KMS-11 (cell line): Measurements from ENCODE around the gene PTH1R.

Source experiments
- H2AFZ ChIP-seq: fragments of 200-600 bp; sonication (generic); 2 replicates; pipeline ENCODE4 v1.6.1; 2016; ENCODE audit warnings: antibody characterized with exemption, mixed run types, low read depth
- H3K27ac ChIP-seq: fragments of 200-600 bp; sonication (generic); 2 replicates; pipeline ENCODE4 v1.6.1; 2016; ENCODE audit warnings: mild to moderate bottlenecking, mixed run types
- H3K27me3 ChIP-seq: fragments of 200-600 bp; sonication (generic); 2 replicates; pipeline ENCODE4 v1.6.1; 2017; ENCODE audit warnings: mild to moderate bottlenecking, low read depth, mixed run types, moderate library complexity; ENCODE audit not compliant: insufficient read depth
- H3K36me3 ChIP-seq: fragments of 200-600 bp; sonication (generic); 2 replicates; pipeline ENCODE4 v1.6.1; 2017; ENCODE audit warnings: mild to moderate bottlenecking, mixed run types; ENCODE audit not compliant: insufficient read depth
- H3K4me1 ChIP-seq: fragments of 200-600 bp; sonication (generic); 2 replicates; pipeline ENCODE4 v1.6.1; 2016; ENCODE audit warnings: mild to moderate bottlenecking, low read depth, mixed run types; ENCODE audit not compliant: poor library complexity, severe bottlenecking
- H3K4me2 ChIP-seq: fragments of 200-600 bp; sonication (generic); 2 replicates; pipeline ENCODE4 v1.7.0; 2016; ENCODE audit warnings: mild to moderate bottlenecking, mixed run types
- H3K4me3 ChIP-seq: fragments of 200-600 bp; sonication (generic); IDR thresholded peaks from 2 replicates; pipeline ENCODE4 v1.6.1; 2017; ENCODE audit warnings: low read depth, low read length, mixed read lengths; ENCODE audit not compliant: insufficient read depth
- H3K79me2 ChIP-seq: fragments of 200-600 bp; sonication (generic); 2 replicates; pipeline ENCODE4 v1.6.1; 2016; ENCODE audit warnings: low read depth, mixed run types; ENCODE audit not compliant: insufficient read depth
- H3K9ac ChIP-seq: fragments of 200-600 bp; sonication (generic); 2 replicates; pipeline ENCODE4 v1.6.1; 2016; ENCODE audit warnings: mild to moderate bottlenecking, mixed run types
- H4K20me1 ChIP-seq: fragments of 200-600 bp; sonication (generic); 2 replicates; pipeline ENCODE4 v1.6.1; 2016; ENCODE audit warnings: mild to moderate bottlenecking, mixed run types; ENCODE audit not compliant: insufficient read depth
- TF ChIP-seq, protein P1 (sequence below): fragments of 200-600 bp; sonication (generic); conservative IDR thresholded peaks from 2 replicates; pipeline ENCODE4 v1.6.1; 2017; ENCODE audit warnings: low read depth, mild to moderate bottlenecking, antibody characterized with exemption, low read length, moderate library complexity, mixed read lengths

Gene PTH1R

DNA sequence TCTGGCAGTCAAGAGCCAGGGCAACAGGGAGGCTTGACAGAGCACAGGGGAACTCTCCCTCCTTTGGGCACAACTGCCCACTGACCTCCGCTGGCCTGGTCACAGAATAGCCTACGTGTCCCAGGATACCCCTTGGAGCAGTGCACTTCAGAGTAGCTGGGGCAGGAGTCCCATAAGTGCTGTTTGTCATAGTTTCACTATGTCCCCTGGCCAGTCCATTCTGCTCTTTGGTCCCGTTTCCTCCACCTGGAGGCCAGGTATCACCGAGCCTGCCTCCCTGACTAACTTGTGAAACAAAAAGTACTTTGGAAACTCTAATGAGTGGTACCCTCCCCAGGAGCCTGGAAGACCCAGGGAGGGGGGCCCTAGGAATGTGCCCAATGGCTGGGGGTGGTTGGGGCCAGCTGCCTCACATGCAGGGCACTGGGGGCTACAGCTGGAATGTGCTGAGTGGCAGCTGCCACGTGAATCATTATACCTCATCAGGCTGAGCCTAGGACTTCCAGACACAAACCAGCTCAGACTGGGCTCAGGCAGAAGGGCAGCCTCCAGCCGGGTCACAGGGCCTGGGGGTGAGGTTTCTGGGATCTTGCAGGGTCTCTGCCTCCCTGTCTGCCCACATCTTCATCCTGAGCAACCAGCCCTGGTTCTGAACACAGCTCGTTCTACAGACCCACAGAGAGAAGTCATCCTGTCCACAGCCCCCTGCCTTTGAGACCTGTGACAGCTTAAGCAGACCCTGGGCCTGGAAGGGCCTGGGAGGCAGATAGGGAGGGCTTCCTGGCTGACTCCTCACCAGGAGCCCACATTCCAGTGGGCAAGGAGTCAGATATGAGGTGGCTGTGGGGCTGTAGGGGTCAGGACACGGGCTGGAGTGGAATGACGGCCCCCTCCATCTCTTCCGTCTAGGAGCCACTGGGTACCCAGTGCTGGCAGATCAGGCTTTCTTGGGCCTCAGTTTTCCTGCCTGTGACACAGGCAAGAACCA is 914 bp upstream of the PTH1R start:
- no peak overlapping the region for H3K9ac ChIP-seq
- H3K4me2 ChIP-seq: no peak overlapping the region
- H3K79me2 ChIP-seq: no peaks in the 10 kb centered on the region
- H3K4me1 ChIP-seq: no peaks in the 10 kb centered on the region
- TF ChIP-seq, protein P1, sequence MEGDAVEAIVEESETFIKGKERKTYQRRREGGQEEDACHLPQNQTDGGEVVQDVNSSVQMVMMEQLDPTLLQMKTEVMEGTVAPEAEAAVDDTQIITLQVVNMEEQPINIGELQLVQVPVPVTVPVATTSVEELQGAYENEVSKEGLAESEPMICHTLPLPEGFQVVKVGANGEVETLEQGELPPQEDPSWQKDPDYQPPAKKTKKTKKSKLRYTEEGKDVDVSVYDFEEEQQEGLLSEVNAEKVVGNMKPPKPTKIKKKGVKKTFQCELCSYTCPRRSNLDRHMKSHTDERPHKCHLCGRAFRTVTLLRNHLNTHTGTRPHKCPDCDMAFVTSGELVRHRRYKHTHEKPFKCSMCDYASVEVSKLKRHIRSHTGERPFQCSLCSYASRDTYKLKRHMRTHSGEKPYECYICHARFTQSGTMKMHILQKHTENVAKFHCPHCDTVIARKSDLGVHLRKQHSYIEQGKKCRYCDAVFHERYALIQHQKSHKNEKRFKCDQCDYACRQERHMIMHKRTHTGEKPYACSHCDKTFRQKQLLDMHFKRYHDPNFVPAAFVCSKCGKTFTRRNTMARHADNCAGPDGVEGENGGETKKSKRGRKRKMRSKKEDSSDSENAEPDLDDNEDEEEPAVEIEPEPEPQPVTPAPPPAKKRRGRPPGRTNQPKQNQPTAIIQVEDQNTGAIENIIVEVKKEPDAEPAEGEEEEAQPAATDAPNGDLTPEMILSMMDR: no peak
- H4K20me1 ChIP-seq: no peaks in the 10 kb centered on the region
- no peaks in the 10 kb centered on the region for H3K36me3 ChIP-seq
- H3K27ac ChIP-seq: no peak overlapping the region
- H2AFZ ChIP-seq: no peak overlapping the region
- no peaks in the 10 kb centered on the region for H3K27me3 ChIP-seq
- H3K4me3 ChIP-seq: no peak overlapping the region

- Histone ChIP-seq H3K4me1 (no peaks in the 10 kb centered on the region), H3K27ac (no peak overlapping the region), H3K79me2 (no peaks in the 10 kb centered on the region), H4K20me1 (no peaks in the 10 kb centered on the region), H3K9ac (no peak overlapping the region), H3K4me3 (no peak overlapping the region), H3K27me3 (no peaks in the 10 kb centered on the region), H2AFZ (no peak overlapping the region), H3K36me3 (no peaks in the 10 kb centered on the region), H3K4me2 (no peak overlapping the region)
- TF ChIP-seq, protein P1: no peak
Measured at GRCh38 chr3:46878781-46879436, 1.4 kb downstream of the PTH1R start.

- H3K79me2 ChIP-seq: no peaks in the 10 kb centered on the region
- H3K4me1 ChIP-seq: no peaks in the 10 kb centered on the region
- no peak overlapping the region for H3K27ac ChIP-seq
- no peak overlapping the region for H2AFZ ChIP-seq
- H3K4me3 ChIP-seq: no peak overlapping the region
- H3K36me3 ChIP-seq: no peaks in the 10 kb centered on the region
- H3K4me2 ChIP-seq: no peak overlapping the region
- H3K9ac ChIP-seq: no peak overlapping the region
- H3K27me3 ChIP-seq: no peaks in the 10 kb centered on the region
- TF ChIP-seq, protein P1: no peak
- no peaks in the 10 kb centered on the region for H4K20me1 ChIP-seq
Measured at GRCh38 chr3:46880884-46881595, 3.5 kb downstream of the PTH1R start.

GRCh38 chr3:46881596-46882376 is 4.3 kb downstream of the PTH1R start:
- Histone ChIP-seq H3K4me2 (no peak overlapping the region), H3K27me3 (no peaks in the 10 kb centered on the region)

More at GRCh38 chr3:46881596-46882376, 4.3 kb downstream of the PTH1R start:
- H3K4me3 ChIP-seq: no peak overlapping the region
- H4K20me1 ChIP-seq: no peaks in the 10 kb centered on the region
- no peaks in the 10 kb centered on the region for H3K79me2 ChIP-seq
- no peak overlapping the region for H3K9ac ChIP-seq
- H3K36me3 ChIP-seq: no peaks in the 10 kb centered on the region
- H3K4me1 ChIP-seq: no peaks in the 10 kb centered on the region
- no peak overlapping the region for H2AFZ ChIP-seq
- no peak overlapping the region for H3K27ac ChIP-seq
- TF ChIP-seq, protein P1: no peak
